ENCODE data around the gene PHEX. TPM values are rescaled to one million over a fixed set of nuclear protein-coding genes. Genes with fewer than 3 reads are reported as not detected.

PHEX gene
- polyA plus RNA-seq, 3 donors, result 0.03 TPM; not detected in 2

DNA sequence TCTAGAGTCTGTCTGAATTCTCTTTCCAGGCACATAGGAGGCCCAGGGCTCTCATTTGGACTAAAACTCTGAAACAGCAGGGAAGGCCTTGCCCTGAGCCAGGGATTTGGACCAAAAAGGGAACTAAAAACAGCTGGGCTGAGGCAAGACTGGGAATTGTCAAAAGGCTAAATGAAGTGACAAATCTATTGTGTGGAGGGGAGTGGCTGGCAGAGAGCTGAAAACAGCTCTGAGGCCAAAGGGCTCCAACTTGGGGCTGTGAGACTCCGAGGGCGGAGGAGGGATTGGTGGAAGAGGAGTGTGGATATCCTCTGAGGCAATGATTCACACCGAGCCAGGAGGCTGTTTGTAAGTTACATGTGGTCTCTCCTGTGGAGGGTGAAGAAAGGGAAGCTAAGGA is 63.2 kb downstream of the PHEX start:
- Mint-ChIP-seq H3K27me3 (ENCODE audit: low read depth in 3 of 3) (peaks cover 0 to 8% (median 4%) of the 10 kb centered on the region in 3 donors), H3K27ac (no peak overlapping the region), H3K36me3 (no peaks in the 10 kb centered on the region), H3K9me3 (peaks cover 0 to 4% (median 1%) of the 10 kb centered on the region in 7 donors), H3K4me1 (no peaks in the 10 kb centered on the region), H3K4me3 (no peak overlapping the region)
- H4K20me1 ChIP-seq (ENCODE audit: insufficient read depth, low read length), result no peaks in the 10 kb centered on the region
- H3K9ac ChIP-seq (ENCODE audit: insufficient read depth, low read length, poor library complexity, severe bottlenecking), result no peak overlapping the region
- no peak for DNase-seq
- H3K79me2 ChIP-seq (ENCODE audit: insufficient read depth, low read length), result no peaks in the 10 kb centered on the region
- no peak overlapping the region for H3K27ac ChIP-seq (ENCODE audit: low read depth in 1 of 2, low read length in 2 of 2)
- H3K4me1 ChIP-seq (ENCODE audit: control insufficient read depth in 1 of 2, insufficient read depth in 2 of 2, low read length in 2 of 2), result no peaks in the 10 kb centered on the region
- WGBS (ENCODE audit: insufficient coverage), result 83% methylated on average over 2 of the region's 3 CpGs
- TF ChIP-seq CTCF (IDR thresholded peaks at IDR 0.05), result no peak
- H3K9me3 ChIP-seq (replicated peaks in 1 of 2; ENCODE audit: control insufficient read depth in 1 of 2, insufficient read depth in 1 of 2, low read length in 2 of 2), result no peaks in the 10 kb centered on the region
- intact Hi-C loops (cut with micrococcal nuclease), result no loop called here
- H3K4me3 ChIP-seq (replicated peaks in 1 of 3; ENCODE audit: low read depth in 2 of 3, low read length in 3 of 3), result no peak overlapping the region
- no peaks in the 10 kb centered on the region for H3K27me3 ChIP-seq (ENCODE audit: control insufficient read depth in 2 of 2, insufficient read depth in 2 of 2, low read length in 2 of 2)
- H3K4me2 ChIP-seq (replicated peaks; ENCODE audit: extremely low read depth, low read length, poor library complexity, severe bottlenecking), result no peak overlapping the region
- H2AFZ ChIP-seq (ENCODE audit: insufficient read depth, low read depth, low read length, poor library complexity, severe bottlenecking), result no peak overlapping the region
- H3K36me3 ChIP-seq (replicated peaks in 1 of 2; ENCODE audit: control insufficient read depth in 1 of 2, insufficient read depth in 2 of 2, low read length in 2 of 2), result no peaks in the 10 kb centered on the region

DNA sequence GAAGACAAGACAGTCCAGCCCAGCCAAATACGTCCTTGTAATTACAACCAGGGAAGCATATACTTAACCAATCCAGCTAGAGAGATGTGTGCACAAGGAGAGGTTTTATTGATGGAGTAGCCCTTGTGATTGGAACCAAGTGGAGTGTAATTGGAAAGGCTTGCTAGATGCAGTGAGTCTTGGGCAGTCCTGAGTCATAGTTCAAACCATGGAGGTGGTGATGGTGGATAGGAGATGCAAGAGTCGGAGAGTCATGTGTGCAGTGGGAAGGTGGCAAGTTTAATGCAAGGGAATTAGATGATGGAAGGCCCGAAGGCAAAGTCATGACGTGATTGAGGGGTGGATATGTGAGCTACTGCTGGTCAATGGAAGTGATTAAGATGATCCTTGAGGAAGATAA is 63.7 kb downstream of the PHEX start:
- Histone ChIP-seq H3K4me1 (ENCODE audit: control insufficient read depth in 1 of 2, insufficient read depth in 2 of 2, low read length in 2 of 2) (no peaks in the 10 kb centered on the region), H3K4me3 (replicated peaks in 1 of 3; ENCODE audit: low read depth in 2 of 3, low read length in 3 of 3) (no peak overlapping the region), H3K9me3 (replicated peaks in 1 of 2; ENCODE audit: control insufficient read depth in 1 of 2, insufficient read depth in 1 of 2, low read length in 2 of 2) (no peaks in the 10 kb centered on the region), H3K36me3 (replicated peaks in 1 of 2; ENCODE audit: control insufficient read depth in 1 of 2, insufficient read depth in 2 of 2, low read length in 2 of 2) (no peaks in the 10 kb centered on the region), H3K27me3 (ENCODE audit: control insufficient read depth in 2 of 2, insufficient read depth in 2 of 2, low read length in 2 of 2) (no peaks in the 10 kb centered on the region), H3K79me2 (ENCODE audit: insufficient read depth, low read length) (no peaks in the 10 kb centered on the region), H3K9ac (ENCODE audit: insufficient read depth, low read length, poor library complexity, severe bottlenecking) (no peak overlapping the region), H3K4me2 (replicated peaks; ENCODE audit: extremely low read depth, low read length, poor library complexity, severe bottlenecking) (no peak overlapping the region), H4K20me1 (ENCODE audit: insufficient read depth, low read length) (no peaks in the 10 kb centered on the region), H2AFZ (ENCODE audit: insufficient read depth, low read depth, low read length, poor library complexity, severe bottlenecking) (no peak overlapping the region), H3K27ac (ENCODE audit: low read depth in 1 of 2, low read length in 2 of 2) (no peak overlapping the region)
- peaks cover 0 to 4% (median 1%) of the 10 kb centered on the region in 7 donors for H3K9me3 Mint-ChIP-seq
- DNase-seq, result no peak
- intact Hi-C loops (cut with micrococcal nuclease), result no loop called here
- no peak overlapping the region for H3K4me3 Mint-ChIP-seq
- peaks cover 0 to 8% (median 4%) of the 10 kb centered on the region in 3 donors for H3K27me3 Mint-ChIP-seq (ENCODE audit: low read depth in 3 of 3)
- no peak for TF ChIP-seq CTCF (IDR thresholded peaks at IDR 0.05)
- WGBS (ENCODE audit: insufficient coverage), result 100% methylated on average over 3 of the region's 4 CpGs
- H3K27ac Mint-ChIP-seq, result peak overlapping the region in 1 of 7 donors; percentile 15
- H3K36me3 Mint-ChIP-seq, result no peaks in the 10 kb centered on the region
- H3K4me1 Mint-ChIP-seq, result no peaks in the 10 kb centered on the region
